SK-N-DZ (cell line): ENCODE measurements around the gene OTOGL.

Experiments used
- DNase-seq: peaks from one replicate; pipeline ENCODE4 v3.0.0-alpha.2; 2015; ENCODE audit warnings: low spot score
- small RNA-seq, 2 experiments: library from RNA; depleted of rRNA; stranded (forward); fragments of <200 nt; gene quantifications; one replicate each; pipeline ENCODE3, GENCODE V24; 2014

The OTOGL gene

GRCh38 chr12:80364056-80364455, 264.7 kb downstream of the OTOGL start:
- no peak for DNase-seq

- no peak for DNase-seq
Measured at GRCh38 chr12:80373666-80374065, 274.3 kb downstream of the OTOGL start.

GRCh38 chr12:80374615-80375014, 275.3 kb downstream of the OTOGL start:
- DNase-seq, result no peak

GRCh38 chr12:80377140-80377794, 277.9 kb downstream of the OTOGL start:
- DNase-seq, result no peak

GRCh38 chr12:80381121-80381520, 281.8 kb downstream of the OTOGL start:
- DNase-seq, result no peak

DNA sequence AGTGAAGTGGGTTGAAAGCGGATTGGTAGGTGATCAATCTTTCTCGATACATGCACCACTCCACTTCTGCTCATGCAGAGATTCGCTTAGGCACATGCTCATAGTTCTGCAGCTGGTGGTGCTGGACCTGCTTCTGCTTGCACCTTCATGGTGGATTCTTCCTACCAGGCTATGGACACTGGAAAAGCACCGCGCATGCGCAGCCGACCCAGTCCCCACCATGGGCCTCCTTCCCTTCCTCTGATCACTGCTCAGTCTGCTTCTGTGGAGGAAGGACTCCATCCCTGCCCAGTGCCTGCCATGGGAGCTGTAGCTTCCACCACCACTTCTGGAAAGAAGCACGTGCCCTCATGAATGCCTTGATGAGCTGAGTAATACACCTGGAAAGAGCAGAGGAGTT, 282.9 kb downstream of the OTOGL start:
- DNase-seq, result no peak

- peak; percentile 20 for DNase-seq
Measured at GRCh38 chr12:80400571-80400991, 301.2 kb downstream of the OTOGL start.

DNA sequence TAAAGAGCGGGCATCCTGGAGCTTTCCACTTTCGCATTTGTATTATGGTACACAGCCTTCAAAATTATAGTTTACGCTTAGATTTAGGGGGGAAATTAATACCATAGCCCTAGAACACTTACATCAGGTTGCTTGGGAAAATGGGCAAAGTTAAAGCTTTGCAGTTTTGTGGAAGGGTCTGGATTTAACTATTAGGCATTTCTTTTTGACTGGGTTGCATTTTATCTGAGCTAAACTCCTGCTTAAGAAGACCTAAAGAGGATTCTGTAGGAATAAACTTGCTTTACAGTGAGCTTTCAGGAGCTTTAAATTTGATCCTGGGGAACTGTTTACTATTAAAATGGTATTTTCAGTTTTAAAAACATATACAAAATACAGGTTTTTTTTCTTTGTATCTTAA, 301.9 kb downstream of the OTOGL start:
- DNase-seq, result no peak

DNA sequence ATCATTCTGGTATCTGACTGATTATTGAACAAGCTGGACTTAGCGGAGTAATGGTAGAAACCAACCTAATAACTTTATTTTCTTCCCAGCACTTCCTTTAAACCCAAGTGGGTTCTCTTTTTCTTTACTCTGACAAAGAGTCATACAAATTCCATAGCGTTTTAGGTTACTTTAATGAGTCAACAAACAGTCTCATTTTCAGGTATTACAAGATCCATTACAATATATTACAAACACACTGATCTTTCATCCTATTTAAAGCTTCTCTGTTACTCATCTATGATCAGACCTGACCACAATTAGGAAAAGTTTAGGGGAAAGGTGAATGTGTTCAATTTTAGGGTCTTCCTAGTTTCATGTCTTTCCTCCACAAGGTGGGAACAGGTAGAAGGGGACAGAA, 305.3 kb downstream of the OTOGL start:
- DNase-seq, result no peak

GRCh38 chr12:80406253-80406652, 306.9 kb downstream of the OTOGL start:
- DNase-seq, result no peak

- no peak for DNase-seq
Measured at GRCh38 chr12:80411787-80412186, 312.4 kb downstream of the OTOGL start.

DNA sequence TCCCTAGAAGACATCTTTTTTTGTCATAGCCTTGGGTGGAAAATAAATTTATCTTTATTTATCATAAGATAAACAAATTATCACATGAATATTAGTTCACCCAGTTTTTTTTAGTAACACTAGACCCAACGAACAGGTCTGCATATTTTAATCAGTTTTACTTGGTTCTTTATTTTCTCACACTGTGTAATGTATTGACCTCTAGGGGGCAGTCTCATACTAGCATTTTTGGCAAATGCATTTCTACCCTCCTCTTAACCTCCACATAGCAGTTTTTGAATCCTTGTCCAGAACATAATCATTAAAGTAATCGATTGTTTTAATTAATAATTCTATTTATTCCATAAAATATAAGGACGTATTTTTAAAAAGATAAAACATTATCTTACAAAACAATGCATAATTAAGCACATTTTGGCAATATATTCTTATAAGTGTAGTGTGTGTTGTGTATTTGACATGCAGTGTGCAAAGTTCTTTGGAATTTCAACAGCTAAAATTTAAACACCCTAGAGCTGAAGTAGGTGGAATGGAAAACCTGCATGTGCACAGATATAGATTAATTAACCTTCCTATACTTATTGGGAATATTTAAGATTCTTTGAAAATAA, 313.1 kb downstream of the OTOGL start:
- DNase-seq, result peak; percentile 62

- no peak for DNase-seq
Measured at GRCh38 chr12:80413462-80413861, 314.1 kb downstream of the OTOGL start.

GRCh38 chr12:80415466-80415865, 316.1 kb downstream of the OTOGL start:
- no peak for DNase-seq

- DNase-seq, result no peak
Measured at GRCh38 chr12:80419644-80420043, 320.3 kb downstream of the OTOGL start.

- DNase-seq, result no peak
Measured at GRCh38 chr12:80420075-80420474, 320.7 kb downstream of the OTOGL start.

GRCh38 chr12:80422550-80422949, 323.2 kb downstream of the OTOGL start:
- DNase-seq, result no peak

Small RNAs within 50 kb of the gene (small RNA-seq; reads per million reads assigned to genes)
- gene RN7SKP261 (0.03 to 0.62 reads per million in 2 experiments), gene RNU7-106P (0 reads per million in 2 experiments)
